ENCODE measurements around the gene DIAPH2.

DNA sequence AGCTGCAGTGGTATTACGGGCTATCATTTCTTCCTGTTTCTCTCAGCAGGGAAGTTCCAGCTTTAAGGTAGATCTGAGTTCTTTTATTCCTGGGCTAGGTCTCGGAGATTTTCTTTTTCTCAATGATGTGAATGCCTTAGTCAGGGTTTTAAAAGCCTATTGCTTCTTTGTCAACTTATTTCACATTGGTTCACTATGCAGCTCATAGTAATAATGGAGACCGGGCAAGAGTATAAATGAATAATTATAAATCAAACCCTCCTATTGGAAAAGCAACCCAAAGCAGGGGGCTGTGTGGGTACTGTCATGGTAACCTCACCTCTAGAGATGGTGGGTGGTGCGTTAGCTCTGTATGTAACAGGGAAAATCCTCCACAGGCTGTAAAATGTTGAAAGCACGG is 762.7 kb downstream of the DIAPH2 start:
- TF ChIP-seq, protein P1, sequence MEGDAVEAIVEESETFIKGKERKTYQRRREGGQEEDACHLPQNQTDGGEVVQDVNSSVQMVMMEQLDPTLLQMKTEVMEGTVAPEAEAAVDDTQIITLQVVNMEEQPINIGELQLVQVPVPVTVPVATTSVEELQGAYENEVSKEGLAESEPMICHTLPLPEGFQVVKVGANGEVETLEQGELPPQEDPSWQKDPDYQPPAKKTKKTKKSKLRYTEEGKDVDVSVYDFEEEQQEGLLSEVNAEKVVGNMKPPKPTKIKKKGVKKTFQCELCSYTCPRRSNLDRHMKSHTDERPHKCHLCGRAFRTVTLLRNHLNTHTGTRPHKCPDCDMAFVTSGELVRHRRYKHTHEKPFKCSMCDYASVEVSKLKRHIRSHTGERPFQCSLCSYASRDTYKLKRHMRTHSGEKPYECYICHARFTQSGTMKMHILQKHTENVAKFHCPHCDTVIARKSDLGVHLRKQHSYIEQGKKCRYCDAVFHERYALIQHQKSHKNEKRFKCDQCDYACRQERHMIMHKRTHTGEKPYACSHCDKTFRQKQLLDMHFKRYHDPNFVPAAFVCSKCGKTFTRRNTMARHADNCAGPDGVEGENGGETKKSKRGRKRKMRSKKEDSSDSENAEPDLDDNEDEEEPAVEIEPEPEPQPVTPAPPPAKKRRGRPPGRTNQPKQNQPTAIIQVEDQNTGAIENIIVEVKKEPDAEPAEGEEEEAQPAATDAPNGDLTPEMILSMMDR (IDR thresholded peaks at IDR 0.05): no peak
- TF ChIP-seq POLR2A (IDR thresholded peaks at IDR 0.05): no peak

All from esophagus squamous epithelium (tissue), 4 donors.